Measurements from ENCODE around the gene CRHR1. TPM values are rescaled to one million over a fixed set of nuclear protein-coding genes. Genes with fewer than 3 reads are reported as not detected.

Gene CRHR1
- polyA plus RNA-seq, 2 of the 4 experiments (the other 2 are of a cell fraction): 0.09 to 0.12 TPM

DNA sequence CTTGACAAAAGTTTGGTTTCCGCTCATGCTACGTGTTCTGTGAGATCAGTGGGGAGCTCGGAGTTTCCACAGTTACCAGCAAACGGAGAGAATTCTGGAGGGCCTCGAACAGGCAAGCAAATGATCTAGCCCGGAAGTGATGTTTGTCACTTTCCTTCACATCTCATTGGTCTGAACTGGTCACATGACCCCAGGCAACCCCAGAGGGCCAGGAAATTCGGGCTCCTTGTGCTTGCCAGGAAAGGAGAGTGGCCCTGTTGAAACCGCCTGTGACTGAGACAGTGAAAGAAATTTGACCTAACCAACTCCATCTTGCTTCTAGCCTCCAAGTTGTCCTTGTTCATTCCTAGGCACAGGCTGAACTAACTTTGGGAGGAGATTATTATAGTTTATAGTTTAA lies 83.6 kb downstream of the CRHR1 start:
- POLR2A ChIA-PET: no interaction called here
- no peak for FAIRE-seq
- no peak for ATAC-seq
- Histone ChIP-seq H3K4me1 (no peaks in the 10 kb centered on the region), H3K27ac (no peak overlapping the region), H3K9me3 (no peaks in the 10 kb centered on the region), H3K4me3 (no peak overlapping the region), H3K4me2 (no peak overlapping the region)
- CTCF ChIA-PET: interaction anchor here (0.6 to 9.6 kb wide), 7 partner anchors 9 to 228 kb away, joined by 3 to 67 read pairs (median 3); no protein-coding TSS in a partner anchor
- DNase-seq (ENCODE audit: low read depth in 1 of 2, low spot score in 1 of 2): no peak
- no peak for TF ChIP-seq RNF2 (IDR thresholded peaks at IDR 0.05; ENCODE audit: borderline replicate concordance, low read depth)
- TF ChIP-seq NPAS2 (CRISPR knock-in tag; IDR thresholded peaks at IDR 0.05; ENCODE audit: borderline replicate concordance): no peak
- TF ChIP-seq HOXB13 (CRISPR knock-in tag; IDR thresholded peaks at IDR 0.05; ENCODE audit: low read depth): no peak
- TF ChIP-seq, protein P1, sequence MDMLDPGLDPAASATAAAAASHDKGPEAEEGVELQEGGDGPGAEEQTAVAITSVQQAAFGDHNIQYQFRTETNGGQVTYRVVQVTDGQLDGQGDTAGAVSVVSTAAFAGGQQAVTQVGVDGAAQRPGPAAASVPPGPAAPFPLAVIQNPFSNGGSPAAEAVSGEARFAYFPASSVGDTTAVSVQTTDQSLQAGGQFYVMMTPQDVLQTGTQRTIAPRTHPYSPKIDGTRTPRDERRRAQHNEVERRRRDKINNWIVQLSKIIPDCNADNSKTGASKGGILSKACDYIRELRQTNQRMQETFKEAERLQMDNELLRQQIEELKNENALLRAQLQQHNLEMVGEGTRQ (IDR thresholded peaks at IDR 0.05): peak; percentile 29; the same call in 1 of the 2 replicates
- TF ChIP-seq, protein P2, sequence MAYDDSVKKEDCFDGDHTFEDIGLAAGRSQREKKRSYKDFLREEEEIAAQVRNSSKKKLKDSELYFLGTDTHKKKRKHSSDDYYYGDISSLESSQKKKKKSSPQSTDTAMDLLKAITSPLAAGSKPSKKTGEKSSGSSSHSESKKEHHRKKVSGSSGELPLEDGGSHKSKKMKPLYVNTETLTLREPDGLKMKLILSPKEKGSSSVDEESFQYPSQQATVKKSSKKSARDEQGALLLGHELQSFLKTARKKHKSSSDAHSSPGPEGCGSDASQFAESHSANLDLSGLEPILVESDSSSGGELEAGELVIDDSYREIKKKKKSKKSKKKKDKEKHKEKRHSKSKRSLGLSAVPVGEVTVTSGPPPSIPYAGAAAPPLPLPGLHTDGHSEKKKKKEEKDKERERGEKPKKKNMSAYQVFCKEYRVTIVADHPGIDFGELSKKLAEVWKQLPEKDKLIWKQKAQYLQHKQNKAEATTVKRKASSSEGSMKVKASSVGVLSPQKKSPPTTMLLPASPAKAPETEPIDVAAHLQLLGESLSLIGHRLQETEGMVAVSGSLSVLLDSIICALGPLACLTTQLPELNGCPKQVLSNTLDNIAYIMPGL (CRISPR knock-in tag; IDR thresholded peaks at IDR 0.05; ENCODE audit: borderline replicate concordance): no peak
- WGBS (ENCODE audit: missing lambda C conversion rate): 74% methylated on average over 8 of the region's 8 CpGs

GRCh38 chr17:45868276-45868675 lies 84.2 kb downstream of the CRHR1 start:
- no peak overlapping the region for H3K4me3 ChIP-seq
- DNase-seq (ENCODE audit: low read depth in 1 of 2, low spot score in 1 of 2) (no peak), ATAC-seq (no peak), FAIRE-seq (no peak)
- no peaks in the 10 kb centered on the region for H3K4me1 ChIP-seq
- no peak overlapping the region for H3K27ac ChIP-seq
- POLR2A ChIA-PET: no interaction called here
- 86% methylated on average over 5 of the region's 5 CpGs for WGBS (ENCODE audit: missing lambda C conversion rate)
- no peak for TF ChIP-seq MAFK (IDR thresholded peaks at IDR 0.05; ENCODE audit: partially characterized antibody)
- no peak for TF ChIP-seq E2F6 (IDR thresholded peaks at IDR 0.05; ENCODE audit: borderline replicate concordance, low read depth)
- no peak for TF ChIP-seq HOXA7 (CRISPR knock-in tag; IDR thresholded peaks at IDR 0.05)
- no peak for TF ChIP-seq HOXB5 (CRISPR knock-in tag; IDR thresholded peaks at IDR 0.05)
- no peak for TF ChIP-seq EP300 (IDR thresholded peaks at IDR 0.05)
- TF ChIP-seq RARB (CRISPR knock-in tag; IDR thresholded peaks at IDR 0.05): no peak
- no peak for TF ChIP-seq CBX8 (IDR thresholded peaks at IDR 0.05)
- TF ChIP-seq FOXS1 (CRISPR knock-in tag; IDR thresholded peaks at IDR 0.05): no peak
- TF ChIP-seq CTCF (IDR thresholded peaks at IDR 0.05): no peak
- TF ChIP-seq CEBPB (IDR thresholded peaks at IDR 0.05): no peak
- no peak for TF ChIP-seq PHF8 (IDR thresholded peaks at IDR 0.05; ENCODE audit: borderline replicate concordance, low read depth)
- CTCF ChIA-PET: interaction anchor here (0.6 to 9.6 kb wide), 5 partner anchors 9 to 593 kb away, joined by 3 to 67 read pairs (median 4); no protein-coding TSS in a partner anchor
- H3K9me3 ChIP-seq: no peaks in the 10 kb centered on the region
- H3K4me2 ChIP-seq: no peak overlapping the region

GRCh38 chr17:45869676-45870341 lies 85.7 kb downstream of the CRHR1 start:
- Histone ChIP-seq H3K4me2 (no peak overlapping the region), H3K4me1 (no peaks in the 10 kb centered on the region), H3K4me3 (no peak overlapping the region), H3K27ac (no peak overlapping the region), H3K9me3 (no peaks in the 10 kb centered on the region)
- no peak for DNase-seq (ENCODE audit: low read depth in 1 of 2, low spot score in 1 of 2)
- FAIRE-seq: no peak
- POLR2A ChIA-PET: no interaction called here
- WGBS (ENCODE audit: missing lambda C conversion rate): 72% methylated on average over 14 of the region's 14 CpGs
- no peak for ATAC-seq
- CTCF ChIA-PET: interaction anchor here (0.8 to 9.6 kb wide), 6 partner anchors 9 to 79 kb away, joined by 3 to 67 read pairs (median 3); no protein-coding TSS in a partner anchor
- no peak for TF ChIP-seq HOXA7 (CRISPR knock-in tag; IDR thresholded peaks at IDR 0.05)
- TF ChIP-seq, protein P3, sequence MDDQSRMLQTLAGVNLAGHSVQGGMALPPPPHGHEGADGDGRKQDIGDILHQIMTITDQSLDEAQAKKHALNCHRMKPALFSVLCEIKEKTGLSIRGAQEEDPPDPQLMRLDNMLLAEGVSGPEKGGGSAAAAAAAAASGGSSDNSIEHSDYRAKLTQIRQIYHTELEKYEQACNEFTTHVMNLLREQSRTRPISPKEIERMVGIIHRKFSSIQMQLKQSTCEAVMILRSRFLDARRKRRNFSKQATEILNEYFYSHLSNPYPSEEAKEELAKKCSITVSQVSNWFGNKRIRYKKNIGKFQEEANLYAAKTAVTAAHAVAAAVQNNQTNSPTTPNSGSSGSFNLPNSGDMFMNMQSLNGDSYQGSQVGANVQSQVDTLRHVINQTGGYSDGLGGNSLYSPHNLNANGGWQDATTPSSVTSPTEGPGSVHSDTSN (IDR thresholded peaks at IDR 0.05): no peak
- no peak for TF ChIP-seq RNF2 (IDR thresholded peaks at IDR 0.05; ENCODE audit: borderline replicate concordance, low read depth)
- no peak for TF ChIP-seq KDM1A (IDR thresholded peaks at IDR 0.05; ENCODE audit: low read depth)
- TF ChIP-seq KDM5A (IDR thresholded peaks at IDR 0.05): no peak
- TF ChIP-seq JUN (IDR thresholded peaks at IDR 0.05): no peak
- TF ChIP-seq NR3C1 (IDR thresholded peaks at IDR 0.05): no peak
- TF ChIP-seq REST (IDR thresholded peaks at IDR 0.05): no peak
- no peak for TF ChIP-seq TP53 (CRISPR knock-in tag; IDR thresholded peaks at IDR 0.05)
